Neural progenitor cell (in vitro differentiated cells): ENCODE data around the gene PLCXD3.

ENCODE experiments used
- CTCF ChIP-seq: fragments of 200-600 bp; sonication (generic); IDR thresholded peaks from 2 replicates; pipeline ENCODE4 v1.5.1; 2017; ENCODE audit warnings: antibody characterized with exemption, mild to moderate bottlenecking
- EZH2 ChIP-seq: fragments of 200-600 bp; sonication (generic); IDR thresholded peaks from 2 replicates; pipeline ENCODE4 v1.6.1; 2017; ENCODE audit warnings: antibody characterized with exemption, mild to moderate bottlenecking, moderate library complexity

GRCh38 chr5:41286696-41287095, 223.7 kb downstream of the PLCXD3 start:
- TF ChIP-seq EZH2 (no peak), CTCF (no peak)
